ENCODE data around the gene SIPA1L3.
"Not testable (repeated sequence)": the region's sequence is repeated elsewhere in the genome, so short reads cannot be mapped to it uniquely, and the experiment has no call there.

The SIPA1L3 gene

GRCh38 chr19:38224014-38224862, 317.2 kb downstream of the SIPA1L3 start, which contains the start of gene DPF1:
Gene DPF1 (minus strand): TSS chr19:38224222. CDS start chr19:38224142, 80 bp downstream.
- Mint-ChIP-seq H3K27me3 (peaks cover 83% of the 10 kb centered on the region), H3K27ac (no peak within 1 kb of the TSS)

GRCh38 chr19:38224863-38225218, 317.8 kb downstream of the SIPA1L3 start:
- intact Hi-C loops (cut with micrococcal nuclease) = loop anchor here (10.0 kb wide), 1 partner anchor 320 kb away; the partner anchor contains the start of genes SIPA1L3 and WDR87
- not testable (repeated sequence) for H3K27ac Mint-ChIP-seq

More at GRCh38 chr19:38224014-38224862, 317.2 kb downstream of the SIPA1L3 start, which contains the start of gene DPF1:
- no peaks in the 10 kb centered on the region for H3K36me3 Mint-ChIP-seq (ENCODE audit: low read depth)
- intact Hi-C loops (cut with micrococcal nuclease) = loop anchor here (10.0 kb wide), 1 partner anchor 319 kb away; the partner anchor contains the start of genes SIPA1L3 and WDR87
- H3K4me1 Mint-ChIP-seq (ENCODE audit: low read depth) = peaks cover 16% of the 10 kb centered on the region
- peak within 1 kb of the TSS; percentile 64 for H3K4me3 Mint-ChIP-seq
- no peaks in the 10 kb centered on the region for H3K9me3 Mint-ChIP-seq

GRCh38 chr19:38227287-38228004, 320.4 kb downstream of the SIPA1L3 start:
- no peak overlapping the region for H3K27ac Mint-ChIP-seq
- peaks cover 16% of the 10 kb centered on the region for H3K4me1 Mint-ChIP-seq (ENCODE audit: low read depth)
- H3K4me3 Mint-ChIP-seq = no peak overlapping the region
- H3K36me3 Mint-ChIP-seq (ENCODE audit: low read depth) = no peaks in the 10 kb centered on the region
- no peaks in the 10 kb centered on the region for H3K9me3 Mint-ChIP-seq
- peaks cover 89% of the 10 kb centered on the region for H3K27me3 Mint-ChIP-seq
- intact Hi-C loops (cut with micrococcal nuclease) = loop anchor here (10.0 kb wide), 1 partner anchor 323 kb away; the partner anchor contains the start of genes SIPA1L3 and WDR87

More at GRCh38 chr19:38224863-38225218, 317.8 kb downstream of the SIPA1L3 start:
- Mint-ChIP-seq H3K4me1 (ENCODE audit: low read depth) (peaks cover 16% of the 10 kb centered on the region), H3K27me3 (peaks cover 86% of the 10 kb centered on the region)
- not testable (repeated sequence) for H3K4me3 Mint-ChIP-seq; H3K36me3 Mint-ChIP-seq (ENCODE audit: low read depth); H3K9me3 Mint-ChIP-seq

- H3K27me3 Mint-ChIP-seq = peaks cover 89% of the 10 kb centered on the region
- H3K4me1 Mint-ChIP-seq (ENCODE audit: low read depth) = peaks cover 16% of the 10 kb centered on the region
Measured at GRCh38 chr19:38228005-38228377, 321.0 kb downstream of the SIPA1L3 start.

GRCh38 chr19:38228491-38229439, 321.8 kb downstream of the SIPA1L3 start:
- peaks cover 16% of the 10 kb centered on the region for H3K4me1 Mint-ChIP-seq (ENCODE audit: low read depth)
- H3K27me3 Mint-ChIP-seq = peaks cover 83% of the 10 kb centered on the region
- intact Hi-C loops (cut with micrococcal nuclease) = loop anchor here (10.0 kb wide), 1 partner anchor 324 kb away; the partner anchor contains the start of genes SIPA1L3 and WDR87
- H3K36me3 Mint-ChIP-seq (ENCODE audit: low read depth) = no peaks in the 10 kb centered on the region
- no peaks in the 10 kb centered on the region for H3K9me3 Mint-ChIP-seq
- H3K27ac Mint-ChIP-seq = no peak overlapping the region
- H3K4me3 Mint-ChIP-seq = peak overlapping the region; percentile 58

More at GRCh38 chr19:38228005-38228377, 321.0 kb downstream of the SIPA1L3 start:
- H3K27ac Mint-ChIP-seq = no peak overlapping the region
- no peaks in the 10 kb centered on the region for H3K36me3 Mint-ChIP-seq (ENCODE audit: low read depth)
- no peaks in the 10 kb centered on the region for H3K9me3 Mint-ChIP-seq
- H3K4me3 Mint-ChIP-seq = no peak overlapping the region
- intact Hi-C loops (cut with micrococcal nuclease) = loop anchor here (10.0 kb wide), 1 partner anchor 323 kb away; the partner anchor contains the start of genes SIPA1L3 and WDR87

GRCh38 chr19:38229585-38230073, 322.6 kb downstream of the SIPA1L3 start:
- H3K27me3 Mint-ChIP-seq = peaks cover 75% of the 10 kb centered on the region
- intact Hi-C loops (cut with micrococcal nuclease) = loop anchor here (5.0 to 10.0 kb wide), 2 partner anchors 173 to 325 kb away; partner anchors contain the start of genes FAM98C, SIPA1L3 and WDR87
- H3K27ac Mint-ChIP-seq = no peak overlapping the region
- H3K4me1 Mint-ChIP-seq (ENCODE audit: low read depth) = peaks cover 17% of the 10 kb centered on the region
- H3K4me3 Mint-ChIP-seq = no peak overlapping the region
- H3K36me3 Mint-ChIP-seq (ENCODE audit: low read depth) = no peaks in the 10 kb centered on the region
- no peaks in the 10 kb centered on the region for H3K9me3 Mint-ChIP-seq

- peaks cover 16% of the 10 kb centered on the region for H3K4me1 Mint-ChIP-seq (ENCODE audit: low read depth)
- H3K27ac Mint-ChIP-seq; H3K9me3 Mint-ChIP-seq; H3K4me3 Mint-ChIP-seq; H3K36me3 Mint-ChIP-seq (ENCODE audit: low read depth): not testable (repeated sequence)
- intact Hi-C loops (cut with micrococcal nuclease) = loop anchor here (5.0 kb wide), 1 partner anchor 172 kb away; the partner anchor contains the start of gene FAM98C
- peaks cover 70% of the 10 kb centered on the region for H3K27me3 Mint-ChIP-seq
Measured at GRCh38 chr19:38230506-38231133, 323.6 kb downstream of the SIPA1L3 start.

GRCh38 chr19:38231918-38232317, 324.9 kb downstream of the SIPA1L3 start:
- Mint-ChIP-seq H3K36me3 (ENCODE audit: low read depth) (no peaks in the 10 kb centered on the region), H3K27ac (no peak overlapping the region), H3K27me3 (peaks cover 64% of the 10 kb centered on the region), H3K4me1 (ENCODE audit: low read depth) (peaks cover 13% of the 10 kb centered on the region), H3K4me3 (no peak overlapping the region), H3K9me3 (no peaks in the 10 kb centered on the region)
- intact Hi-C loops (cut with micrococcal nuclease) = loop anchor here (5.0 kb wide), 1 partner anchor 170 kb away; the partner anchor contains the start of gene FAM98C

GRCh38 chr19:38233740-38234251, 326.8 kb downstream of the SIPA1L3 start:
- Mint-ChIP-seq H3K27me3 (peaks cover 59% of the 10 kb centered on the region), H3K4me1 (ENCODE audit: low read depth) (peaks cover 9% of the 10 kb centered on the region), H3K9me3 (no peaks in the 10 kb centered on the region), H3K27ac (no peak overlapping the region), H3K4me3 (no peak overlapping the region), H3K36me3 (ENCODE audit: low read depth) (no peaks in the 10 kb centered on the region)
- intact Hi-C loops (cut with micrococcal nuclease) = loop anchor here (1.0 to 5.0 kb wide), 2 partner anchors 102 to 169 kb away; partner anchors contain the start of genes CATSPERG and FAM98C

GRCh38 chr19:38234615-38235014, 327.6 kb downstream of the SIPA1L3 start:
- Mint-ChIP-seq H3K27me3 (peaks cover 55% of the 10 kb centered on the region), H3K4me3 (no peak overlapping the region), H3K4me1 (ENCODE audit: low read depth) (peaks cover 8% of the 10 kb centered on the region), H3K27ac (no peak overlapping the region), H3K9me3 (no peaks in the 10 kb centered on the region), H3K36me3 (ENCODE audit: low read depth) (no peaks in the 10 kb centered on the region)
- intact Hi-C loops (cut with micrococcal nuclease) = loop anchor here (5.0 kb wide), 1 partner anchor 168 kb away; the partner anchor contains the start of gene FAM98C

GRCh38 chr19:38239816-38240215, 332.8 kb downstream of the SIPA1L3 start:
- Mint-ChIP-seq H3K4me3 (no peak overlapping the region), H3K27me3 (peaks cover 34% of the 10 kb centered on the region), H3K4me1 (ENCODE audit: low read depth) (peaks cover 21% of the 10 kb centered on the region), H3K9me3 (no peaks in the 10 kb centered on the region), H3K36me3 (ENCODE audit: low read depth) (no peaks in the 10 kb centered on the region), H3K27ac (peak overlapping the region; percentile 47)
- intact Hi-C loops (cut with micrococcal nuclease) = no loop called here

- Mint-ChIP-seq H3K27ac (peak overlapping the region; percentile 81), H3K4me3 (peak overlapping the region; percentile 83), H3K9me3 (no peaks in the 10 kb centered on the region), H3K4me1 (ENCODE audit: low read depth) (peaks cover 43% of the 10 kb centered on the region), H3K36me3 (ENCODE audit: low read depth) (no peaks in the 10 kb centered on the region), H3K27me3 (peaks cover 16% of the 10 kb centered on the region)
- intact Hi-C loops (cut with micrococcal nuclease) = no loop called here
Measured at GRCh38 chr19:38243279-38243673, 336.3 kb downstream of the SIPA1L3 start.

All from dendritic cell treated with granulocyte-macrophage colony-stimulating factor and Interleukin-4, amounts not matched to agents 40 ng/mL and 50 ng/mL, for 4 days (primary cell).